ENCODE data around the gene DPM1.

Gene DPM1

DNA sequence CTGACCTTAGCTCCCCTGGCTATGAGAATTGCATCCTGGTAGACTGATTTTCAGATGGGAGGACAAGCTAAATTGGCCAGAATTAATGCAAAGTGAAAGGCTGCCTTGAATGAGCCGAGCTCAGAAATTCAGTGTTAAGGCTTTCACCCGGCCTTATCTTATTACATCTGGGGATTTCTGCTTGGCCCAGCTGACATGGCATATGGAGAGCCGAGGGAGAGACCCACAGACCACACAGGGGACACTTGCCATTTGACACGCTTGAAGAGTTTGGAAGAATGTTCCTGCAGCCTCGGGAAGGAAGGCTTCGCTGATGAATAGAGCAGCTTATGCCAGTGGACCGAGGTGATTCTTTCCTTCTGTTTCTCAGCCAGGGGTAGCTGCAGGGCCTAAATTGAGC lies 9.3 kb upstream of the DPM1 start:
- no peak for FAIRE-seq
- TF ChIP-seq POLR2A (IDR thresholded peaks at IDR 0.05; ENCODE audit: low read depth, low read length) = no peak
- no peak for DNase-seq (ENCODE audit: insufficient read length, low spot score)

DNA sequence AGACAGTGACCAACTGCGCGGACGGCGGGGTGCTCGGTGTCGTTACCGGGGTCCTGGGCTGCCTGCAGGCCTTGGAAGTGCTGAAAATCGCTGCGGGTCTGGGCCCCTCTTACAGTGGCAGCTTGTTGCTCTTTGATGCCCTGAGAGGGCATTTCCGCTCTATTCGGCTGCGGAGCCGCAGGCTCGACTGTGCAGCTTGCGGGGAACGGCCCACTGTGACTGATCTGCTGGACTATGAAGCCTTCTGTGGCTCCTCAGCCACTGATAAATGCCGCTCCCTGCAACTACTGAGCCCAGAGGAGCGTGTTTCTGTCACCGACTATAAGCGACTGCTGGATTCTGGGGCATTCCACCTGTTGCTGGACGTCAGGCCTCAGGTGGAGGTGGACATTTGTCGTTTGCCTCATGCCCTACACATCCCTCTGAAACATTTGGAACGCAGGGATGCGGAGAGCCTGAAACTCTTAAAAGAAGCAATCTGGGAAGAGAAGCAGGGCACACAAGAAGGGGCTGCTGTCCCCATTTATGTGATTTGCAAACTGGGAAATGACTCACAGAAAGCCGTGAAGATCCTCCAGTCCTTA lies 1.3 kb upstream of the DPM1 start:
- no peak for FAIRE-seq
- TF ChIP-seq POLR2A (IDR thresholded peaks at IDR 0.05; ENCODE audit: low read depth, low read length) = no peak
- DNase-seq (ENCODE audit: insufficient read length, low spot score) = no peak

DNA sequence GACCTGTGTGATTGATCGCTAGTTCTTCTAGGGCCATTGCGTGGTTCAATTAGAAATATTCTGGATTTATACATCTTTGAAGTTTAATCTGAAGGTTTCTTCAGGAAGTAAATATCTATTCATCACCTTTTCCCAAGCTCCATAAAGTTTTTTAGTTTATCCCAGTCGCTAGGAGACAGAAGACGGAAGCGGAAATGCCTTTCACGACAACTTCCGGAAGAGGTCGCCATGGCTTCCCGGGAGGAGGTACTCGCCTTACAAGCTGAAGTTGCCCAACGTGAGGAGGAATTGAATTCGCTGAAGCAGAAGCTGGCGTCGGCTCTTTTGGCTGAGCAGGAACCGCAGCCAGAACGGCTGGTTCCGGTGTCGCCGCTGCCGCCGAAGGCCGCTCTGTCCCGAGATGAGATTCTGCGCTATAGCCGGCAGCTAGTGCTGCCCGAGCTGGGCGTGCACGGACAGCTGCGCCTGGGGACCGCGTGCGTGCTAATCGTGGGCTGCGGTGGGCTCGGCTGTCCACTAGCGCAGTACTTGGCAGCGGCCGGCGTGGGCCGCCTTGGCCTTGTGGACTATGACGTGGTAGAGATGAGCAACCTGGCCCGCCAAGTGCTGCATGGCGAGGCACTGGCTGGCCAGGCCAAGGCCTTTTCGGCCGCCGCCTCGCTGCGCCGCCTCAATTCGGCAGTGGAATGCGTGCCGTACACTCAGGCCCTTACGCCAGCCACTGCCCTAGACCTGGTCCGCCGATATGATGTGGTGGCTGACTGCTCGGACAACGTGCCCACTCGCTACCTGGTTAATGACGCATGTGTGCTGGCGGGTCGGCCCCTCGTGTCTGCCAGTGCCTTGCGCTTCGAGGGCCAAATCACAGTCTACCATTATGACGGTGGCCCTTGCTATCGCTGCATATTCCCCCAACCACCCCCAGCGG lies 547 bp upstream of the DPM1 start, which contains the start of gene MOCS3:
MOCS3 (plus strand) TSS at position 204 of the 928 bp plus-strand sequence; CDS start at position 229, 25 bp downstream.
- FAIRE-seq (no peak), DNase-seq (ENCODE audit: insufficient read length, low spot score) (peak; percentile 67)
- no peak for TF ChIP-seq POLR2A (IDR thresholded peaks at IDR 0.05; ENCODE audit: low read depth, low read length)

DNA sequence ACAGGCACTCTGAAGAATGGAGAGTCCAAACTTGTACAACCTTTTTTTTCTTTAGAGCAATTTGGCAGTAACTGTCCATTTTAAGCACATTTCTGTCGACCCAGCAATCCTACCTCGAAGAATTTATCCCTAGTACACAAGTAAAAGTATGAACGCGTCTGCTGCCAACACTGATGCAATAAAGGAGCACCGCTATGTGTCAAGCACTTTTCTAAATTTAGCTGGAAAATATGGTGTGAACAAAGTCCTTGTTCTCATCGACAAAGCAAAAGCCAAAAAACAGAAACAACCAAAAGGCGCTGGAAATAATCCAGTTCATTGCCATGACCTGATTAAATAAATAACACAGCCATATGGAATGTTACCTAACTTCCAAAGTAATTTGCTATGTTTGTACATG lies 1.1 kb downstream of the DPM1 start:
- DNase-seq (ENCODE audit: insufficient read length, low spot score) (no peak), FAIRE-seq (no peak)
- TF ChIP-seq POLR2A (IDR thresholded peaks at IDR 0.05; ENCODE audit: low read depth, low read length) = no peak

DNA sequence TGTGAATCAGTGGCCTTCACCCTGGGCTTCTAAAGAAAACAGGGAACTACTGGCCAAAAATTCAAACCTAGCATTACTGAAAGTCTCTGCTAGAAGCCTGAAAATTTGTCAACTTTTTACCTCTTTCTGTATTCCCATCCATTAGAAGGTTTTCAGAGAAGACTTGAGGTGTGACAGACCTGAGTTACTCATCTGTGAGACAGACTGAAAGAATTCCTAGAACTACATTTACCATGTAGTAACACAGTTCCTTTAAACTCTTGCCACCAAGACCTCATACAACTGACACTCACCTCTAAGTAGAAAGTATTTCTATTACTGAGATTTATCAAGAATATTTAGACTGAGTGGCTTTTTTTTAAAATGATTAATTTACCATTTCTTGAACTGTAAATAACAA lies 4.5 kb downstream of the DPM1 start:
- DNase-seq (ENCODE audit: insufficient read length, low spot score) = no peak
- TF ChIP-seq POLR2A (IDR thresholded peaks at IDR 0.05; ENCODE audit: low read depth, low read length) = no peak
- no peak for FAIRE-seq

DNA sequence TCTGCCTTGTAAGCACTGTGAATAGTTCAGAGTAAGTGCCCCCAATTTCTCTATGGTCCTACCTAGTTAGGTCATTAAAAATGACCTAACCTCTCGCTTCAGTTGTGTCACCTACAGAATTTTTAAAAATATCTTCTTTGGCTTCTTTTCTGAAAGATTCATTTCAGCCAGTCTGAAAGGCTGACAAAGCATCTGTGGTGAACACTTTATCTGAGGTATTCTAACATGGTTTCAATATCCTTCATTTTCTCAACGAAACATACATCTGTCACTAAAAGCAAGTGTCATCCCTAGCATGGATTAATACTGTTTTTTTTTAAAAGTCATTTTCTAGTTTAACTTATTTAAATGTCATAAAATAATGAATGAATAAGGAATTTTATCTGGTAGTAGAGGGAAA lies 5.1 kb downstream of the DPM1 start:
- FAIRE-seq (no peak), DNase-seq (ENCODE audit: insufficient read length, low spot score) (no peak)
- TF ChIP-seq POLR2A (IDR thresholded peaks at IDR 0.05; ENCODE audit: low read depth, low read length) = no peak

DNA sequence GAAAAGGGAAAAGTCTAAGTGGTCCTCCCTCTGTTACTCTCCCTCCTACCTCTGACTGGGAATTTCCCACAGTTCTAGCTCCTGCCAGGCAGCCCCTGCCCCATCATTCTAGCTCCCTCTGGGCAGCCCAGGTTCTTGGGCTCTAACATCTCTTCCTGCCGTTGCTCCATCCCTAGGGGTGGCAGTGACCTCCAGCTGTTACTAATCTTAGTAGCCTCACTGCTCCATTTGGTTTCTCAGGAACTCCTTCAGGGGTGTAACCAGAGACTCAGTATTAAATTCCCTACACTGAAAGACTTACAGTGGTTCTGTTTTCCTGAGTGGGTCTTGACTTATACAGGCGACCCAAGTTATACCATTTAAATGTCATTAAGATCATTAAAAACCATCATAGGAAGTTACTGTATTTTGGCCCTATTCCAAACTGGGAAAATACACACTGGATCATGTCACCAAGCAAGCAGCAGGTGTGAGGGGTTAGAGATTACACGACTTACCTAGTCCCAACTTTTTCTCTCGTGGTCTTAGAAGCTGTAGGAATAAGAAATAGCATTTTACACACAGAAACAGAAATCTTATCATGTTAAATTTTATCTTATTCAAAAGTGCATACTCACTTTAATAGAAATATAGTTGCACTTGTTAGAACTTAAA lies 10.1 kb downstream of the DPM1 start:
- FAIRE-seq = no peak
- DNase-seq (ENCODE audit: insufficient read length, low spot score) = no peak
- no peak for TF ChIP-seq POLR2A (IDR thresholded peaks at IDR 0.05; ENCODE audit: low read depth, low read length)

DNA sequence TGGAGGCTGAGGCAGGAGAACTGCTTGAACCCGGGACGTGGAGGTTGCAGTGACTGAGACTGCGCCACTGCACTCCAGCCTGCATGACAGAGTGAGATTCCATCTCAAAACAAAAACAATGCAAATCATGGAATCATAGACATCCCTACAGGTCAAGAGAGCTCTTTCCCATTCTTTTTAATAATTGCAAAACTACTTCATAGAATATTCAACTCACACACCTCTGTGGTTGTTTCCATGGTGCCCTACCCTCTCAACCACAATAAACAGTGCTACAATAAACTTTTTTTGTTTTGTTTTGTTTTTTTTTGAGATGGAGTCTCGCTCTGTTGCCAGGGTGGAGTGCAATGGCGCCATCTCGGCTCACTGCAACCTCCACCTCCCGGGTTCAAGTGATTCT lies 15.3 kb downstream of the DPM1 start:
- FAIRE-seq (no peak), DNase-seq (ENCODE audit: insufficient read length, low spot score) (no peak)
- TF ChIP-seq POLR2A (IDR thresholded peaks at IDR 0.05; ENCODE audit: low read depth, low read length) = no peak

DNA sequence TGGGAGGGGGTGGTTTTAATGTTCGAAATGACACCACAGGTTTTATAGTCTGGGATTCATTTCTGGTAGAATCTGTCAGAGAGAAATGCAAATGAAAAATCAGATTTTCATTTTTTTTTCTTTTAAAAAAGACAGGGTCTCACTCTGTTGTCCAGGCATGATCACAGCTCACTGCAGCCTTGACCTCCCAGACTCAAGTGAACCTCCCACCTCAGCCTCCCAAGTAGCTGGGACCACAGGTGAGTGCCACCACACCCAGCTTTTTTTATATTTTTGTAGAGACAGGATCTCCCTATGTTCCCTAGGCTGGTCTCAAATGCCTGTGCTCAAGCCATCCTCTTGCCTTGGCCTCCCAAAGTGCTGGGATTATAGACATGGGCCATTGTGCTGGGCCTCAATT lies 24.7 kb downstream of the DPM1 start:
- no peak for TF ChIP-seq POLR2A (IDR thresholded peaks at IDR 0.05; ENCODE audit: low read depth, low read length)
- no peak for FAIRE-seq
- DNase-seq (ENCODE audit: insufficient read length, low spot score) = no peak

DNA sequence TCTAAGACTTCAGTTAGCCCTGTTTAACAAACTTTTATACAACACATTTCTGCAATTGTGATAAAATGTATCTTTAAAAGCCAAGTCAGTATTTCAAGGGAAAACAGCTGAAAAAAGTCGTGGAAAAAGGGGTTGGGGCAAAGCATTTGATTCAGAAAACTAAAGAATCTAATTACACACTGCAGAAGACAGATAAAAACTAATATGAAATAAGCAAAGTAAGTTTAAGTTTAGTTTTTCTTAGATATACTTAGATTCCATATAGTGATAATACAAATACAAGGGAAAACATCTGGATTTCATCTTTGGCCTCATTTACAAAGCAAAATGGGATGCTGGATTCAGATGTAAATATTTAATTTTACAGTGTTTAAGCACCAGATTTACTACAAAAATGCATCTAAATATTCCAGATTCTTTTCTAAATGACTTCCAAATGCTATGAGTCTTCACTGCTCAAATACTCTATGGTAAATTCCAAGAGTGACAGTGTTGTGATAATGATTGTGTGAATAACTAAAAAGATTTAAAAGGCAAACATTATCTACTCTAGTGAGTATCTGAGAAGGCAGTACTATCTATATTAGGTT lies 25.5 kb downstream of the DPM1 start:
- no peak for DNase-seq (ENCODE audit: insufficient read length, low spot score)
- FAIRE-seq = no peak
- no peak for TF ChIP-seq POLR2A (IDR thresholded peaks at IDR 0.05; ENCODE audit: low read depth, low read length)

DNA sequence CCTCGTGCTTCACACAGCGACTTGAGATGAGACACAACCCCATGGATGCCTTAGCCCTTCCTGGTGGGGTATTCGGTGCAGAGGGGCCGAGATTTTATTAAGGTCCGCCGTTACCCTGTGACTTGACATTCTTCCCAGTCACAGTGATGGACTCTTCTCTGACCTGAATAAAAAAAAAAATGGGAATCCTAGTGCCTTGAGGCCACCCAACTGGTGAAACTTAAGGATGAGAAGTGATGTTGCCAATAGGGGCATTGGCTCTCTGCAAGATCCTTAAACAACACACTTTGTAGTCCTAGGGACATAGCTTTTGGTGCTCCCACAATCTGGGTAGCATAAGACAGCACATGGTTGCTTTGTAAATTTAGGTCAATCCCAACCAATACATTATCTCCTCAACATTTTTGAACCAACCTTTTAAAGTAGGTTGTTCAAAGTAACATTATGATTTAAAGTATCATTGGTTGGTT lies 26.3 kb downstream of the DPM1 start:
- DNase-seq (ENCODE audit: insufficient read length, low spot score) (no peak), FAIRE-seq (no peak)
- no peak for TF ChIP-seq POLR2A (IDR thresholded peaks at IDR 0.05; ENCODE audit: low read depth, low read length)

DNA sequence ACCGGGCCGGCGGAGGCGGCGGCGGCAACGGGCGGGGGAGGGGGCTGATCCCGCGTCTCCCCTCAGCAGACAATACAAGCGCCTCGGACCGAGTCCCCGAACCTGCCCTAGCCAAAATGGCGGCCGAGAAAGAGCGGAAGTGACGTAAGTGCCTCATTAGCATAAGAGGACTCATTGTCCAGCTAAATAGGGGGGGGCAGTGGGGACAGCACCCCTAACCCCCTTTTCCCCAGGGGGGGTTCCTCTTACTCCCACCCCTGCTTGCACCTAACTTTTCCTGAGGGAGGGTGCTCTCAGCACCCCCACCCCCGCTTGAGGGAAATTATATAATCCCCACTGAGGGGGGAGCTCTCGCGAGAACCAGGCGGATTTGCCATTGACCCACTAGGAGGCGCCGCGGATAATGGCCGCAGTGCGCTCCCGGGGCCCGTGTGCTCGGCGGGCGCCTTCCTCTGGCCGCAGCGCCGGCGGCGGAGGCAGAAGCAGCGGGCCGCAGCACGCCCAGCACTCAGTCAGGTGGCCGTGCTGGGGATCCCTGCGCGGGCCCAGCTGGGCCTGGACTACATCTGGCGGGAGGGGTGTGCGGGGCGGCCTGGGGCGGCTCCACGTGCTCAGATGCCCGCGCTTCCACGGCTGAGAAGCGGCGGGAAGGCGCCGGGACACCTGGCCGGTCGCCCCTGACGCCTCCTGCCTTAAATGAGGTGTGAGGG lies 26.9 kb downstream of the DPM1 start, which contains the start of gene ADNP:
ADNP (minus strand) TSS at position 132 of the 710 bp plus-strand sequence. CDS start 27,441 bp downstream, outside the sequence.
- FAIRE-seq (peak; percentile 43), DNase-seq (ENCODE audit: insufficient read length, low spot score) (peak; percentile 56)
- TF ChIP-seq POLR2A (IDR thresholded peaks at IDR 0.05; ENCODE audit: low read depth, low read length) = peak; percentile 49; the same call in 1 of the 2 replicates

DNA sequence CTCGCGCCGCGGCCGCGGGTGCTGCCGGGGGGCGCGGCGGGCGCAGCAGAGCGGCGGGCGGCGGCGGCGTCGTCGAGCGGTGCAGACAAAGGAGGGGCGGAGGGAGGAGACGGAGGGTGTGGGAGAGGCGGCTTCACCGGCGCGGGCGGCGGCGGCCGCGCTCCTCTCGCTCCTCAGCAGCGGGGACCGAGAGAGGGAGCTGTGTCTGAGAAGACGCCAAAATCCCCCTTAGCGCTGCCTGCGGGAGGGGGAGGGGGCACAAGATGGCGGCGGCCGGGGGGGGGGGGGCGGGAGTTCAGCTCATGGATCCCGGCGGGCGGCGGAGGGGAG lies 27.4 kb downstream of the DPM1 start:
- 0 out of 2 replicates have a peak, but pooled peaks have one; percentile 18 for TF ChIP-seq POLR2A (IDR thresholded peaks at IDR 0.05; ENCODE audit: low read depth, low read length)
- FAIRE-seq (no peak), DNase-seq (ENCODE audit: insufficient read length, low spot score) (no peak)

Measured in H54 (cell line).